ENCODE measurements around the gene PRKCD. TPM values are rescaled to one million over a fixed set of nuclear protein-coding genes. Genes with fewer than 3 reads are reported as not detected.

PRKCD gene
- total and polyA plus RNA-seq, 2 donors (not counting 1 experiment from before 2014, with no cell fraction given) = 46.7 to 68.8 TPM

- Histone ChIP-seq H3K4me1 (ENCODE audit: control insufficient read depth in 2 of 2, insufficient read depth in 2 of 2, low read length in 2 of 2) (peaks cover 34 to 59% of the 10 kb centered on the region in 2 donors), H3K36me3 (replicated peaks in 1 of 2; ENCODE audit: control extremely low read depth in 1 of 2, control insufficient read depth in 1 of 2, extremely low read depth in 1 of 2, insufficient read depth in 2 of 2, low read length in 1 of 2) (peaks cover 2 to 70% of the 10 kb centered on the region in 2 experiments), H4K20me1 (ENCODE audit: control insufficient read depth, insufficient read depth, low read length, poor library complexity, severe bottlenecking) (peaks cover 52% of the 10 kb centered on the region), H3K27ac (ENCODE audit: low read length in 2 of 2) (peak overlapping the region; percentile 32 to 42), H3K4me2 (replicated peaks; ENCODE audit: low read depth, low read length, poor library complexity, severe bottlenecking) (peak overlapping the region; percentile 87), H2AFZ (ENCODE audit: insufficient read depth, low read depth, low read length, poor library complexity, severe bottlenecking) (no peak overlapping the region), H3K9ac (ENCODE audit: low read length) (no peak overlapping the region), H3K4me3 (ENCODE audit: control extremely low read depth in 1 of 5, extremely low read depth in 1 of 5, insufficient read depth in 1 of 5, low read depth in 2 of 5, low read length in 4 of 5) (peak overlapping the region in 1 of 5 experiments; percentile 31), H3K9me3 (ENCODE audit: control extremely low read depth in 1 of 3, control insufficient read depth in 2 of 3, insufficient read depth in 1 of 3, low read length in 2 of 3) (no peaks in the 10 kb centered on the region), H3K27me3 (replicated peaks in 1 of 4; ENCODE audit: control extremely low read depth in 1 of 4, control insufficient read depth in 3 of 4, insufficient read depth in 4 of 4, low read length in 3 of 4) (no peaks in the 10 kb centered on the region), H3K79me2 (ENCODE audit: control insufficient read depth, insufficient read depth, low read length) (peaks cover 47% of the 10 kb centered on the region)
- CTCF ChIA-PET = interaction anchor here (1.3 to 4.9 kb wide), 7 partner anchors 10 to 66 kb away, joined by 5 to 30 read pairs (median 12); partner anchors contain the start of gene PRKCD
- no peaks in the 10 kb centered on the region for H3K9me3 Mint-ChIP-seq (ENCODE audit: insufficient read depth)
- ATAC-seq (ENCODE audit: low read depth) (peak; percentile 15), DNase-seq (no peak)
- no peaks in the 10 kb centered on the region for H3K27me3 Mint-ChIP-seq
- no peak for TF ChIP-seq EZH2 (IDR thresholded peaks at IDR 0.05; ENCODE audit: borderline replicate concordance, insufficient read depth, low read depth, low read length, poor library complexity, severe bottlenecking)
- TF ChIP-seq, protein P1, sequence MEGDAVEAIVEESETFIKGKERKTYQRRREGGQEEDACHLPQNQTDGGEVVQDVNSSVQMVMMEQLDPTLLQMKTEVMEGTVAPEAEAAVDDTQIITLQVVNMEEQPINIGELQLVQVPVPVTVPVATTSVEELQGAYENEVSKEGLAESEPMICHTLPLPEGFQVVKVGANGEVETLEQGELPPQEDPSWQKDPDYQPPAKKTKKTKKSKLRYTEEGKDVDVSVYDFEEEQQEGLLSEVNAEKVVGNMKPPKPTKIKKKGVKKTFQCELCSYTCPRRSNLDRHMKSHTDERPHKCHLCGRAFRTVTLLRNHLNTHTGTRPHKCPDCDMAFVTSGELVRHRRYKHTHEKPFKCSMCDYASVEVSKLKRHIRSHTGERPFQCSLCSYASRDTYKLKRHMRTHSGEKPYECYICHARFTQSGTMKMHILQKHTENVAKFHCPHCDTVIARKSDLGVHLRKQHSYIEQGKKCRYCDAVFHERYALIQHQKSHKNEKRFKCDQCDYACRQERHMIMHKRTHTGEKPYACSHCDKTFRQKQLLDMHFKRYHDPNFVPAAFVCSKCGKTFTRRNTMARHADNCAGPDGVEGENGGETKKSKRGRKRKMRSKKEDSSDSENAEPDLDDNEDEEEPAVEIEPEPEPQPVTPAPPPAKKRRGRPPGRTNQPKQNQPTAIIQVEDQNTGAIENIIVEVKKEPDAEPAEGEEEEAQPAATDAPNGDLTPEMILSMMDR (IDR thresholded peaks at IDR 0.05) = no peak
- POLR2A ChIA-PET = interaction anchor here (0.6 to 1.5 kb wide), 10 partner anchors 11 to 213 kb away, joined by 4 to 17 read pairs (median 6); no protein-coding TSS in a partner anchor
- peak overlapping the region; percentile 83 for H3K4me3 Mint-ChIP-seq
- H3K27ac Mint-ChIP-seq = peak overlapping the region; percentile 82
- intact Hi-C loops (cut with micrococcal nuclease) = loop anchor here (5.0 kb wide), 1 partner anchor 76 kb away; the partner anchor contains the start of gene TKT
- 10% methylated on average over 3 of the region's 4 CpGs for WGBS (ENCODE audit: insufficient coverage)
- peaks cover 48% of the 10 kb centered on the region for H3K4me1 Mint-ChIP-seq
Measured at GRCh38 chr3:53181024-53181371, 20.0 kb downstream of the PRKCD start.

DNA sequence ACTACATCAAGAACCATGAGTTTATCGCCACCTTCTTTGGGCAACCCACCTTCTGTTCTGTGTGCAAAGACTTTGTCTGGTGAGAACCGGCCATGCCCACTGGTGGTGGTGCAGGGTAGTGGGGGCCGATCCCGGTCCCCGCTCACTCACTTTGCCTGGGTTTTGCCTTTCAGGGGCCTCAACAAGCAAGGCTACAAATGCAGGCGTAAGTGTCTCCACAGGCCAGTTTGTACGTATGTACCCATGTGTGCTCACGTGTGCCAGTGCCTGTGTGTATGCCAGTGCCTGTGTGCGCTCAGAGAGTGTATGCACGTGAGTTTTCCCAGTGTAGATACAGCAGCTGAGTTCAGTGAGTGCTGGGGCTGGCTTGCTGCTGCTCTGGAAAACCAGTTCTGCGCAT lies 20.5 kb downstream of the PRKCD start:
- 95% methylated on average over 10 of the region's 11 CpGs for WGBS (ENCODE audit: insufficient coverage)
- peak overlapping the region; percentile 87 for H3K4me2 ChIP-seq (replicated peaks; ENCODE audit: low read depth, low read length, poor library complexity, severe bottlenecking)
- H3K4me1 ChIP-seq (ENCODE audit: control insufficient read depth in 2 of 2, insufficient read depth in 2 of 2, low read length in 2 of 2) = peaks cover 33 to 53% of the 10 kb centered on the region in 2 donors
- H3K4me3 Mint-ChIP-seq = peak overlapping the region; percentile 83
- H3K27ac ChIP-seq (ENCODE audit: low read length in 2 of 2) = no peak overlapping the region
- H2AFZ ChIP-seq (ENCODE audit: insufficient read depth, low read depth, low read length, poor library complexity, severe bottlenecking) = no peak overlapping the region
- no peak for TF ChIP-seq EZH2 (IDR thresholded peaks at IDR 0.05; ENCODE audit: borderline replicate concordance, insufficient read depth, low read depth, low read length, poor library complexity, severe bottlenecking)
- TF ChIP-seq, protein P1 (IDR thresholded peaks at IDR 0.05) = no peak
- no peak for ATAC-seq (ENCODE audit: low read depth)
- H3K9me3 Mint-ChIP-seq (ENCODE audit: insufficient read depth) = no peaks in the 10 kb centered on the region
- H3K27me3 ChIP-seq (replicated peaks in 1 of 4; ENCODE audit: control extremely low read depth in 1 of 4, control insufficient read depth in 3 of 4, insufficient read depth in 4 of 4, low read length in 3 of 4) = no peaks in the 10 kb centered on the region
- H4K20me1 ChIP-seq (ENCODE audit: control insufficient read depth, insufficient read depth, low read length, poor library complexity, severe bottlenecking) = peaks cover 50% of the 10 kb centered on the region
- peaks cover 3 to 73% of the 10 kb centered on the region in 2 experiments for H3K36me3 ChIP-seq (replicated peaks in 1 of 2; ENCODE audit: control extremely low read depth in 1 of 2, control insufficient read depth in 1 of 2, extremely low read depth in 1 of 2, insufficient read depth in 2 of 2, low read length in 1 of 2)
- CTCF ChIA-PET = interaction anchor here (0.5 to 4.9 kb wide), 7 partner anchors 10 to 50 kb away, joined by 3 to 30 read pairs (median 7); partner anchors contain the start of gene PRKCD
- peaks cover 42% of the 10 kb centered on the region for H3K79me2 ChIP-seq (ENCODE audit: control insufficient read depth, insufficient read depth, low read length)
- POLR2A ChIA-PET = interaction anchor here (1.5 kb wide), 1 partner anchor 18 kb away, joined by 7 read pairs; no protein-coding TSS in a partner anchor
- DNase-seq = no peak
- H3K27me3 Mint-ChIP-seq = no peaks in the 10 kb centered on the region
- H3K4me1 Mint-ChIP-seq = peaks cover 44% of the 10 kb centered on the region
- no peak overlapping the region for H3K27ac Mint-ChIP-seq
- H3K9ac ChIP-seq (ENCODE audit: low read length) = no peak overlapping the region
- intact Hi-C loops (cut with micrococcal nuclease) = loop anchor here (5.0 kb wide), 1 partner anchor 76 kb away; the partner anchor contains the start of gene TKT
- H3K4me3 ChIP-seq (ENCODE audit: control extremely low read depth in 1 of 5, extremely low read depth in 1 of 5, insufficient read depth in 1 of 5, low read depth in 2 of 5, low read length in 4 of 5) = peak overlapping the region in 1 of 5 experiments; percentile 31
- H3K9me3 ChIP-seq (ENCODE audit: control extremely low read depth in 1 of 3, control insufficient read depth in 2 of 3, insufficient read depth in 1 of 3, low read length in 2 of 3) = no peaks in the 10 kb centered on the region
